ENCODE measurements around the gene ETV4.

ETV4 gene

GRCh38 chr17:43546319-43547188 is at the start of gene ETV4:
ETV4 (minus strand) TSS chr17:43546340; CDS start chr17:43545617, 723 bp downstream.
- in situ Hi-C loops (cut with MboI; ENCODE audit: low pct_unique_long_range_greater_than_20kb, low sequenced_read_pairs): no loop called here

GRCh38 chr17:43595466-43595865 is 49.3 kb upstream of the ETV4 start:
- DNase-seq: no peak
- in situ Hi-C loops (cut with MboI; ENCODE audit: low pct_unique_long_range_greater_than_20kb, low sequenced_read_pairs): no loop called here

More at GRCh38 chr17:43546319-43547188, at the start of gene ETV4:
- peak; percentile 98 for DNase-seq

- no peak for DNase-seq
- in situ Hi-C loops (cut with MboI; ENCODE audit: low pct_unique_long_range_greater_than_20kb, low sequenced_read_pairs): no loop called here
These were observed 45.8 kb upstream of the ETV4 start for GRCh38 chr17:43591779-43592562.

- in situ Hi-C loops (cut with MboI; ENCODE audit: low pct_unique_long_range_greater_than_20kb, low sequenced_read_pairs): no loop called here
- DNase-seq: no peak
These were observed 44.9 kb upstream of the ETV4 start for GRCh38 chr17:43591001-43591400.

- in situ Hi-C loops (cut with MboI; ENCODE audit: low pct_unique_long_range_greater_than_20kb, low sequenced_read_pairs): no loop called here
- no peak for DNase-seq
These were observed 42.7 kb upstream of the ETV4 start for GRCh38 chr17:43588664-43589435.

GRCh38 chr17:43588121-43588520 is 42.0 kb upstream of the ETV4 start:
- no peak for DNase-seq
- in situ Hi-C loops (cut with MboI; ENCODE audit: low pct_unique_long_range_greater_than_20kb, low sequenced_read_pairs): no loop called here

- no peak for DNase-seq
- in situ Hi-C loops (cut with MboI; ENCODE audit: low pct_unique_long_range_greater_than_20kb, low sequenced_read_pairs): no loop called here
These were observed 41.5 kb upstream of the ETV4 start for GRCh38 chr17:43587647-43588046.

- in situ Hi-C loops (cut with MboI; ENCODE audit: low pct_unique_long_range_greater_than_20kb, low sequenced_read_pairs): no loop called here
These were observed 38.5 kb upstream of the ETV4 start for GRCh38 chr17:43584666-43585102.

GRCh38 chr17:43583332-43583731 is 37.2 kb upstream of the ETV4 start:
- DNase-seq: no peak
- in situ Hi-C loops (cut with MboI; ENCODE audit: low pct_unique_long_range_greater_than_20kb, low sequenced_read_pairs): no loop called here

More at GRCh38 chr17:43584666-43585102, 38.5 kb upstream of the ETV4 start:
- no peak for DNase-seq

- DNase-seq: no peak
- in situ Hi-C loops (cut with MboI; ENCODE audit: low pct_unique_long_range_greater_than_20kb, low sequenced_read_pairs): no loop called here
These were observed 35.5 kb upstream of the ETV4 start for GRCh38 chr17:43581613-43582012.

- no peak for DNase-seq
These were observed 35.0 kb upstream of the ETV4 start for GRCh38 chr17:43581130-43581529.

GRCh38 chr17:43579566-43580140 is 33.5 kb upstream of the ETV4 start:
- no peak for DNase-seq
- in situ Hi-C loops (cut with MboI; ENCODE audit: low pct_unique_long_range_greater_than_20kb, low sequenced_read_pairs): loop anchor here (10.0 kb wide), 1 partner anchor 185 kb away; no protein-coding TSS in a partner anchor

More at GRCh38 chr17:43581130-43581529, 35.0 kb upstream of the ETV4 start:
- in situ Hi-C loops (cut with MboI; ENCODE audit: low pct_unique_long_range_greater_than_20kb, low sequenced_read_pairs): no loop called here

- in situ Hi-C loops (cut with MboI; ENCODE audit: low pct_unique_long_range_greater_than_20kb, low sequenced_read_pairs): loop anchor here (10.0 kb wide), 1 partner anchor 186 kb away; no protein-coding TSS in a partner anchor
- DNase-seq: no peak
These were observed 32.8 kb upstream of the ETV4 start for GRCh38 chr17:43578699-43579565.

GRCh38 chr17:43578404-43578698 is 32.2 kb upstream of the ETV4 start:
- in situ Hi-C loops (cut with MboI; ENCODE audit: low pct_unique_long_range_greater_than_20kb, low sequenced_read_pairs): loop anchor here (10.0 kb wide), 1 partner anchor 186 kb away; no protein-coding TSS in a partner anchor

GRCh38 chr17:43577664-43578403 is 31.7 kb upstream of the ETV4 start:
- DNase-seq: no peak
- in situ Hi-C loops (cut with MboI; ENCODE audit: low pct_unique_long_range_greater_than_20kb, low sequenced_read_pairs): loop anchor here (10.0 kb wide), 1 partner anchor 187 kb away; no protein-coding TSS in a partner anchor

More at GRCh38 chr17:43578404-43578698, 32.2 kb upstream of the ETV4 start:
- DNase-seq: no peak

- in situ Hi-C loops (cut with MboI; ENCODE audit: low pct_unique_long_range_greater_than_20kb, low sequenced_read_pairs): loop anchor here (10.0 kb wide), 1 partner anchor 188 kb away; no protein-coding TSS in a partner anchor
- peak; percentile 73 for DNase-seq
These were observed 30.6 kb upstream of the ETV4 start for GRCh38 chr17:43576563-43577229.

Measured in KBM-7 (cell line).